ENCODE measurements around the gene ERBB4. TPM values are rescaled to one million over a fixed set of nuclear protein-coding genes. Genes with fewer than 3 reads are reported as not detected.

The ERBB4 gene
- total RNA-seq, 1 experiment from 2014 or later, result 0.04 TPM

- Histone ChIP-seq H3K27me3 (ENCODE audit: insufficient read depth, low read length) (no peaks in the 10 kb centered on the region), H4K8ac (replicated peaks; ENCODE audit: insufficient read length, low read depth, low read length) (no peak overlapping the region), H3K79me2 (ENCODE audit: insufficient read depth, low read length) (no peaks in the 10 kb centered on the region), H2BK120ac (ENCODE audit: low read depth, low read length, poor library complexity, severe bottlenecking) (no peak overlapping the region), H3K27ac (ENCODE audit: insufficient read length, low read depth, low read length) (no peak overlapping the region), H2BK20ac (ENCODE audit: low read depth, low read length, poor library complexity, severe bottlenecking) (no peak overlapping the region), H2BK12ac (ENCODE audit: insufficient read length, low read depth, low read length) (no peak overlapping the region), H2AK5ac (ENCODE audit: insufficient read length, low read length) (no peak overlapping the region), H3K23me2 (ENCODE audit: insufficient read length, low read depth, low read length, poor library complexity, severe bottlenecking) (no peaks in the 10 kb centered on the region), H4K20me1 (ENCODE audit: control insufficient read depth, insufficient read depth, insufficient read length) (no peaks in the 10 kb centered on the region), H3K9ac (ENCODE audit: extremely low read depth, insufficient read length, low read length) (no peak overlapping the region), H2BK15ac (ENCODE audit: low read depth, low read length) (no peak overlapping the region), H3K79me1 (ENCODE audit: insufficient read depth, low read depth, low read length, poor library complexity, severe bottlenecking) (no peaks in the 10 kb centered on the region), H3K4me2 (ENCODE audit: insufficient read depth, insufficient read length, low read length) (no peak overlapping the region), H3T11ph (ENCODE audit: low read length) (no peak overlapping the region), H3K4ac (ENCODE audit: low read depth, low read length) (no peak overlapping the region), H4K5ac (ENCODE audit: insufficient read length, low read depth, low read length) (no peak overlapping the region), H3K4me1 (ENCODE audit: insufficient read depth, low read length) (no peaks in the 10 kb centered on the region), H3K23ac (ENCODE audit: insufficient read length, low read depth, low read length) (no peak overlapping the region), H3K14ac (ENCODE audit: insufficient read depth, low read length) (no peak overlapping the region), H3K56ac (ENCODE audit: insufficient read length, low read depth, low read length) (no peak overlapping the region), H3K18ac (ENCODE audit: insufficient read length, low read depth, low read length) (no peak overlapping the region), H2AFZ (ENCODE audit: low read length) (no peak overlapping the region), H4K91ac (ENCODE audit: insufficient read length, low read depth, low read length) (no peak overlapping the region), H3K9me3 (ENCODE audit: control insufficient read depth, low read depth, low read length) (no peaks in the 10 kb centered on the region), H2BK5ac (ENCODE audit: insufficient read length, low read length) (no peak overlapping the region)
- Mint-ChIP-seq H3K4me3 (no peak overlapping the region), H3K4me1 (peaks cover 0 to 9% of the 10 kb centered on the region in 2 experiments; a peak in 3 of 4 replicates), H3K36me3 (ENCODE audit: insufficient read depth in 1 of 3, low read depth in 3 of 3) (peaks cover 12 to 31% (median 13%) of the 10 kb centered on the region in 3 experiments), H3K27me3 (ENCODE audit: low read depth) (no peaks in the 10 kb centered on the region), H3K27ac (no peak overlapping the region), H3K9me3 (peaks cover 27 to 29% of the 10 kb centered on the region in 2 experiments)
- no peak for TF ChIP-seq CTCF (conservative IDR thresholded peaks at IDR 0.05)
- WGBS (ENCODE audit: extremely low coverage, insufficient read length, low lambda C conversion rate), result no CpG with 5 or more reads among the region's 1 CpG
- DNase-seq, result no peak
Measured at GRCh38 chr2:212173331-212173730, 365.3 kb downstream of the ERBB4 start.

Data from H9 (cell line).